Neural cell (in vitro differentiated cells): Measurements from ENCODE around the gene DNAH7. TPM values are rescaled to one million over a fixed set of nuclear protein-coding genes. Genes with fewer than 3 reads are reported as not detected.

Experiments used
- H2AFZ ChIP-seq: fragments of 200-600, 300-800 bp; sonication (generic), shearing (Covaris generic); 2 replicates; pipeline ENCODE4 v1.6.0; 2014; ENCODE audit warnings: low read depth, mild to moderate bottlenecking, antibody characterized with exemption, low read length, moderate library complexity
- H3F3A ChIP-seq: fragments of 200-600 bp; shearing (Covaris generic); 2 replicates; pipeline ENCODE4 v1.6.1; 2016; ENCODE audit warnings: mild to moderate bottlenecking, moderate library complexity, mixed read lengths, antibody characterized with exemption, low read length; ENCODE audit not compliant: insufficient read depth, poor library complexity, severe bottlenecking
- H3K27ac ChIP-seq: fragments of 200-600, 300-800 bp; sonication (generic), shearing (Covaris generic); 2 replicates; pipeline ENCODE4 v1.5.1; 2014; ENCODE audit warnings: mild to moderate bottlenecking, low read length, moderate library complexity
- H3K27me3 ChIP-seq: fragments of 300-800, 200-600 bp; sonication (generic), shearing (Covaris generic); 2 replicates; pipeline ENCODE4 v1.6.0; 2014; ENCODE audit warnings: mild to moderate bottlenecking, low read depth, low read length, moderate library complexity; ENCODE audit not compliant: insufficient read depth
- H3K36me3 ChIP-seq: fragments of 300-800, 200-600 bp; sonication (generic), shearing (Covaris generic); 2 replicates; pipeline ENCODE4 v1.5.1; 2014; ENCODE audit warnings: mild to moderate bottlenecking, antibody characterized with exemption, low read length, moderate library complexity; ENCODE audit not compliant: insufficient read depth
- H3K4me2 ChIP-seq: fragments of 300-800, 200-600 bp; sonication (generic), shearing (Covaris generic); 2 replicates; pipeline ENCODE4 v1.6.0; 2014; ENCODE audit warnings: mild to moderate bottlenecking, low read length
- H3K4me3 ChIP-seq: fragments of 300-800, 200-600 bp; sonication (generic), shearing (Covaris generic); 2 replicates; pipeline ENCODE4 v1.5.1; 2014; ENCODE audit warnings: mild to moderate bottlenecking, low read length, moderate library complexity
- H3K79me2 ChIP-seq: fragments of 200-600 bp; shearing (Covaris generic); replicated peaks from 2 replicates; pipeline ENCODE4 v1.6.0; 2014; ENCODE audit warnings: mild to moderate bottlenecking, low read length, moderate library complexity; ENCODE audit not compliant: insufficient read depth
- H3K9ac ChIP-seq: fragments of 300-800, 200-600 bp; sonication (generic), shearing (Covaris generic); 2 replicates; pipeline ENCODE4 v1.6.1; 2016; ENCODE audit warnings: mild to moderate bottlenecking, low read length, mixed read lengths
- H3K9me2 ChIP-seq: fragments of 200-600 bp; shearing (Covaris generic); 2 replicates; pipeline ENCODE4 v1.6.1; 2016; ENCODE audit warnings: mild to moderate bottlenecking, low read length, mixed read lengths; ENCODE audit not compliant: insufficient read depth
- H3K9me3 ChIP-seq: fragments of 200-600, 300-800 bp; sonication (generic), shearing (Covaris generic); 2 replicates; pipeline ENCODE4 v1.6.1; 2016; ENCODE audit warnings: mild to moderate bottlenecking, mixed run types, low read length, moderate library complexity, mixed read lengths
- H4K20me1 ChIP-seq: fragments of 200-600 bp; shearing (Covaris generic); 2 replicates; pipeline ENCODE4 v1.6.1; 2016; ENCODE audit warnings: mild to moderate bottlenecking, mixed run types; ENCODE audit not compliant: insufficient read depth
- EP300 ChIP-seq: fragments of 450-650 bp; conservative IDR thresholded peaks from 2 replicates; pipeline ENCODE4 v1.6.1; 2014; ENCODE audit warnings: antibody characterized with exemption, mild to moderate bottlenecking, moderate library complexity; ENCODE audit not compliant: poor library complexity, severe bottlenecking
- EZH2 ChIP-seq: fragments of 200-600, 300-800 bp; shearing (Covaris generic), sonication (generic); IDR thresholded peaks from 2 replicates; pipeline ENCODE4 v1.6.1; 2014; ENCODE audit warnings: antibody characterized with exemption, low read length, borderline replicate concordance, mild to moderate bottlenecking; ENCODE audit not compliant: insufficient read depth, poor library complexity, severe bottlenecking
- MXI1 ChIP-seq: fragments of 450-650 bp; conservative IDR thresholded peaks from 2 replicates; pipeline ENCODE4 v1.6.1; 2014; ENCODE audit warnings: antibody characterized with exemption, mild to moderate bottlenecking; ENCODE audit not compliant: poor library complexity, severe bottlenecking
- POLR2AphosphoS5 ChIP-seq: IDR thresholded peaks from 2 replicates; pipeline ENCODE4 v1.6.1; 2012
- RAD21 ChIP-seq: fragments of 450-650 bp; conservative IDR thresholded peaks from 2 replicates; pipeline ENCODE4 v1.6.1; 2014; ENCODE audit warnings: antibody characterized with exemption, mild to moderate bottlenecking, moderate library complexity
- SMC3 ChIP-seq: fragments of 450-650 bp; conservative IDR thresholded peaks from 2 replicates; pipeline ENCODE4 v1.6.1; 2014; ENCODE audit warnings: antibody characterized with exemption, mild to moderate bottlenecking, moderate library complexity; ENCODE audit not compliant: poor library complexity
- TAF1 ChIP-seq: IDR thresholded peaks from 2 replicates; pipeline ENCODE4 v1.6.1; 2012; ENCODE audit warnings: low read depth
- polyA minus RNA-seq: library from RNA; depleted of rRNA, polyadenylated mRNA; stranded (reverse); fragments of >200 nt; gene quantifications from 2 replicates; pipeline ENCODE4 v1.2.3, GENCODE V29; 2014
- polyA plus RNA-seq: library from polyadenylated mRNA; depleted of rRNA; stranded (reverse); fragments of >200 nt; gene quantifications from 2 replicates; pipeline ENCODE4 v1.2.3, GENCODE V29; 2014
- TF ChIP-seq, protein P1 (sequence below): IDR thresholded peaks from 2 replicates; pipeline ENCODE4 v1.6.1; 2012; ENCODE audit warnings: borderline replicate concordance
- TF ChIP-seq, protein P2 (sequence below): fragments of 450-650 bp; IDR thresholded peaks from 2 replicates; pipeline ENCODE4 v1.5.1; 2014; ENCODE audit warnings: antibody characterized with exemption, mild to moderate bottlenecking, moderate library complexity; ENCODE audit not compliant: poor library complexity, severe bottlenecking

Gene DNAH7
- polyA plus RNA-seq (0.67 and 1.1 TPM in 2 replicates), polyA minus RNA-seq (1.5 TPM in 2 replicates)

- Histone ChIP-seq H3K9ac (peak within 1 kb of the TSS; percentile 67), H3K79me2 (no peaks in the 10 kb centered on the region), H3K36me3 (no peaks in the 10 kb centered on the region), H3K4me2 (peak within 1 kb of the TSS; percentile 40), H3K4me3 (peak within 1 kb of the TSS; percentile 79), H3K9me2 (no peaks in the 10 kb centered on the region), H2AFZ (peak within 1 kb of the TSS; percentile 63), H3K27ac (peak within 1 kb of the TSS; percentile 52), H3F3A (no peaks in the 10 kb centered on the region), H3K9me3 (no peaks in the 10 kb centered on the region), H3K27me3 (no peaks in the 10 kb centered on the region), H4K20me1 (no peaks in the 10 kb centered on the region)
- no peak for TF ChIP-seq EP300
- peak; percentile 80 for TF ChIP-seq RAD21
- no peak for TF ChIP-seq EZH2
- TF ChIP-seq, protein P1, sequence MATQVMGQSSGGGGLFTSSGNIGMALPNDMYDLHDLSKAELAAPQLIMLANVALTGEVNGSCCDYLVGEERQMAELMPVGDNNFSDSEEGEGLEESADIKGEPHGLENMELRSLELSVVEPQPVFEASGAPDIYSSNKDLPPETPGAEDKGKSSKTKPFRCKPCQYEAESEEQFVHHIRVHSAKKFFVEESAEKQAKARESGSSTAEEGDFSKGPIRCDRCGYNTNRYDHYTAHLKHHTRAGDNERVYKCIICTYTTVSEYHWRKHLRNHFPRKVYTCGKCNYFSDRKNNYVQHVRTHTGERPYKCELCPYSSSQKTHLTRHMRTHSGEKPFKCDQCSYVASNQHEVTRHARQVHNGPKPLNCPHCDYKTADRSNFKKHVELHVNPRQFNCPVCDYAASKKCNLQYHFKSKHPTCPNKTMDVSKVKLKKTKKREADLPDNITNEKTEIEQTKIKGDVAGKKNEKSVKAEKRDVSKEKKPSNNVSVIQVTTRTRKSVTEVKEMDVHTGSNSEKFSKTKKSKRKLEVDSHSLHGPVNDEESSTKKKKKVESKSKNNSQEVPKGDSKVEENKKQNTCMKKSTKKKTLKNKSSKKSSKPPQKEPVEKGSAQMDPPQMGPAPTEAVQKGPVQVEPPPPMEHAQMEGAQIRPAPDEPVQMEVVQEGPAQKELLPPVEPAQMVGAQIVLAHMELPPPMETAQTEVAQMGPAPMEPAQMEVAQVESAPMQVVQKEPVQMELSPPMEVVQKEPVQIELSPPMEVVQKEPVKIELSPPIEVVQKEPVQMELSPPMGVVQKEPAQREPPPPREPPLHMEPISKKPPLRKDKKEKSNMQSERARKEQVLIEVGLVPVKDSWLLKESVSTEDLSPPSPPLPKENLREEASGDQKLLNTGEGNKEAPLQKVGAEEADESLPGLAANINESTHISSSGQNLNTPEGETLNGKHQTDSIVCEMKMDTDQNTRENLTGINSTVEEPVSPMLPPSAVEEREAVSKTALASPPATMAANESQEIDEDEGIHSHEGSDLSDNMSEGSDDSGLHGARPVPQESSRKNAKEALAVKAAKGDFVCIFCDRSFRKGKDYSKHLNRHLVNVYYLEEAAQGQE = peak; percentile 17
- peak; percentile 78 for TF ChIP-seq MXI1
- TF ChIP-seq SMC3 = peak; percentile 75
- TF ChIP-seq TAF1 = peak; percentile 42
- TF ChIP-seq, protein P2, sequence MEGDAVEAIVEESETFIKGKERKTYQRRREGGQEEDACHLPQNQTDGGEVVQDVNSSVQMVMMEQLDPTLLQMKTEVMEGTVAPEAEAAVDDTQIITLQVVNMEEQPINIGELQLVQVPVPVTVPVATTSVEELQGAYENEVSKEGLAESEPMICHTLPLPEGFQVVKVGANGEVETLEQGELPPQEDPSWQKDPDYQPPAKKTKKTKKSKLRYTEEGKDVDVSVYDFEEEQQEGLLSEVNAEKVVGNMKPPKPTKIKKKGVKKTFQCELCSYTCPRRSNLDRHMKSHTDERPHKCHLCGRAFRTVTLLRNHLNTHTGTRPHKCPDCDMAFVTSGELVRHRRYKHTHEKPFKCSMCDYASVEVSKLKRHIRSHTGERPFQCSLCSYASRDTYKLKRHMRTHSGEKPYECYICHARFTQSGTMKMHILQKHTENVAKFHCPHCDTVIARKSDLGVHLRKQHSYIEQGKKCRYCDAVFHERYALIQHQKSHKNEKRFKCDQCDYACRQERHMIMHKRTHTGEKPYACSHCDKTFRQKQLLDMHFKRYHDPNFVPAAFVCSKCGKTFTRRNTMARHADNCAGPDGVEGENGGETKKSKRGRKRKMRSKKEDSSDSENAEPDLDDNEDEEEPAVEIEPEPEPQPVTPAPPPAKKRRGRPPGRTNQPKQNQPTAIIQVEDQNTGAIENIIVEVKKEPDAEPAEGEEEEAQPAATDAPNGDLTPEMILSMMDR = peak; percentile 97
- TF ChIP-seq POLR2AphosphoS5 = no peak
Measured at GRCh38 chr2:196068271-196069209, at the start of gene DNAH7. Gene DNAH7 (minus strand): TSS chr2:196068837. CDS start chr2:196068711, 126 bp downstream.

DNA sequence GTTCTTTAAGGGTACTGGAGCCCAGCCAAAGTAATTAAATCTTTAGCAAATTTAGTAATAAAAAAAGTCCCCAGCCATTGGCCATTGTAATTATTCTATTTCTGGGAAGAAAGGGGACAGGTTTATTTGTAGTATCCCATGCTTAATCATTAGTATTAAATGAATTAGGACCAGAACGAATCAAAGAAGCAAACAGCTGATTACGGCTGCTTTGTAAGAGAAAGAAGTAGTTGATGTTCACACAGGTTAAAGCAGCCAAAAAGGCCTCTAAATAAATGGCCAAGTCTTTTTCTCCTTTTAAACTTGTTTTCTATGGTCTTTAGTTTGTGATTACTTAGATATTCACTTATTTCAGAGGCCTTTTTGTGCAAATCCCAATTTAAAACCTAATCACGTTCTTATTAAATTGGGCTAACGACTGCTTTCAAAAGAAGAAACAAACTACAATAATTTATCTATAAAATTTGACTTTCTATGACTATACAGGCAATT, 48.6 kb upstream of the DNAH7 start:
- Histone ChIP-seq H3K36me3 (no peaks in the 10 kb centered on the region), H3K9me2 (no peaks in the 10 kb centered on the region), H4K20me1 (no peaks in the 10 kb centered on the region), H3K9me3 (no peaks in the 10 kb centered on the region), H3F3A (no peaks in the 10 kb centered on the region), H2AFZ (no peak overlapping the region), H3K9ac (no peak overlapping the region), H3K4me2 (no peak overlapping the region), H3K4me3 (no peak overlapping the region), H3K27ac (no peak overlapping the region), H3K79me2 (no peaks in the 10 kb centered on the region), H3K27me3 (no peaks in the 10 kb centered on the region)
- TF ChIP-seq SMC3 (no peak), MXI1 (no peak), EZH2 (no peak), POLR2AphosphoS5 (no peak), TAF1 (no peak), EP300 (no peak), RAD21 (no peak)
- TF ChIP-seq, protein P2 = no peak
- TF ChIP-seq, protein P1 = no peak
